Omental fat pad (tissue), 4 donors: ENCODE measurements around the gene MPIG6B. TPM values are rescaled to one million over a fixed set of nuclear protein-coding genes. Genes with fewer than 3 reads are reported as not detected.

ENCODE experiments used
- ATAC-seq: fragments of 150-250 bp; one replicate; pipeline ENCODE4 v1.9.1; 2016; ENCODE audit warnings: mild to moderate bottlenecking, moderate library complexity; ENCODE audit not compliant: low FRiP score
- DNase-seq: peaks from one replicate; pipeline ENCODE4 v3.0.0-alpha.2; 2019; ENCODE audit warnings: low spot score
- total RNA-seq, 4 donors: library from RNA; depleted of rRNA; stranded (reverse); fragments of >200 nt; gene quantifications; one replicate each; pipeline ENCODE4 v1.1.0, GENCODE V29; 2016
- TF ChIP-seq, protein P1 (sequence below), 3 donors: fragments of 450-650 bp; IDR thresholded peaks; one replicate each; pipeline ENCODE4 v1.5.1; 2016 to 2017; ENCODE audit warnings: antibody characterized with exemption in 3 of 3, mild to moderate bottlenecking in 3 of 3, moderate library complexity in 2 of 3

MPIG6B gene
- total RNA-seq, 4 donors from 2014 or later, result 0.84 TPM; not detected in 3

GRCh38 chr6:31728767-31729514 lies 5.8 kb downstream of the MPIG6B start, which contains the start of gene DDAH2:
TSS of gene DDAH2 (minus strand) at chr6:31729299. CDS start at chr6:31729161, 138 bp downstream.
- TF ChIP-seq, protein P1, sequence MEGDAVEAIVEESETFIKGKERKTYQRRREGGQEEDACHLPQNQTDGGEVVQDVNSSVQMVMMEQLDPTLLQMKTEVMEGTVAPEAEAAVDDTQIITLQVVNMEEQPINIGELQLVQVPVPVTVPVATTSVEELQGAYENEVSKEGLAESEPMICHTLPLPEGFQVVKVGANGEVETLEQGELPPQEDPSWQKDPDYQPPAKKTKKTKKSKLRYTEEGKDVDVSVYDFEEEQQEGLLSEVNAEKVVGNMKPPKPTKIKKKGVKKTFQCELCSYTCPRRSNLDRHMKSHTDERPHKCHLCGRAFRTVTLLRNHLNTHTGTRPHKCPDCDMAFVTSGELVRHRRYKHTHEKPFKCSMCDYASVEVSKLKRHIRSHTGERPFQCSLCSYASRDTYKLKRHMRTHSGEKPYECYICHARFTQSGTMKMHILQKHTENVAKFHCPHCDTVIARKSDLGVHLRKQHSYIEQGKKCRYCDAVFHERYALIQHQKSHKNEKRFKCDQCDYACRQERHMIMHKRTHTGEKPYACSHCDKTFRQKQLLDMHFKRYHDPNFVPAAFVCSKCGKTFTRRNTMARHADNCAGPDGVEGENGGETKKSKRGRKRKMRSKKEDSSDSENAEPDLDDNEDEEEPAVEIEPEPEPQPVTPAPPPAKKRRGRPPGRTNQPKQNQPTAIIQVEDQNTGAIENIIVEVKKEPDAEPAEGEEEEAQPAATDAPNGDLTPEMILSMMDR (IDR thresholded peaks at IDR 0.05), result no peak
- ATAC-seq (peak; percentile 8), DNase-seq (no peak)

DNA sequence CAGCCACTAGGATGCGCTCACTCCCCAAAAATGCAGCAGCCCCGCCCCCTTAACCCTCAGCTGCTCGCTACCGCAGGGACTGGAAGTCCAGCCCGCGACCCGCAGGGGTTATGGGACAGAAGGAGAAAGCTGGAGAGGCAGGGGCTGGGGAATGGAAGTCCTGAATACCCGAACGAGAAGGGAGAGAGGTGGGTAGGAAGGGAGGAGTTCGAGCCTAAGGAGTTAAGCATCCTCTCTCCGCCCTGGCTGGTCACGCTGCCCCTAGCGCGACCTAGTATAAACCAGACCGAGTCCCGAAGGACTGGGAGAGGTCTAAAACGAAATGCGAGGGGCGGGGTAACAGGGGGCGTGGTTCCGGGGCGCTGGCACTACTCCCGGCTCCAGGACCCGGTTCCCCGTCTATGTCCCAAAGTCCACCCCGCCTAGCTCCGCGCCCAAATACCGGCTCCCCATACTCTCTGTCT lies 6.4 kb downstream of the MPIG6B start:
- peak; percentile 87 for ATAC-seq
- DNase-seq, result peak; percentile 88
- TF ChIP-seq, protein P1 (IDR thresholded peaks at IDR 0.05), result peak in 1 of 3 donors; percentile 11

GRCh38 chr6:31729979-31730630 lies 6.9 kb downstream of the MPIG6B start:
- TF ChIP-seq, protein P1 (IDR thresholded peaks at IDR 0.05), result no peak
- ATAC-seq, result peak; percentile 79
- peak; percentile 88 for DNase-seq

GRCh38 chr6:31730631-31731086 lies 7.5 kb downstream of the MPIG6B start:
- TF ChIP-seq, protein P1 (IDR thresholded peaks at IDR 0.05), result no peak
- ATAC-seq (no peak), DNase-seq (no peak)

- ATAC-seq, result no peak
- TF ChIP-seq, protein P1 (IDR thresholded peaks at IDR 0.05), result no peak
- DNase-seq, result no peak
Measured at GRCh38 chr6:31732029-31732428, 8.9 kb downstream of the MPIG6B start.

DNA sequence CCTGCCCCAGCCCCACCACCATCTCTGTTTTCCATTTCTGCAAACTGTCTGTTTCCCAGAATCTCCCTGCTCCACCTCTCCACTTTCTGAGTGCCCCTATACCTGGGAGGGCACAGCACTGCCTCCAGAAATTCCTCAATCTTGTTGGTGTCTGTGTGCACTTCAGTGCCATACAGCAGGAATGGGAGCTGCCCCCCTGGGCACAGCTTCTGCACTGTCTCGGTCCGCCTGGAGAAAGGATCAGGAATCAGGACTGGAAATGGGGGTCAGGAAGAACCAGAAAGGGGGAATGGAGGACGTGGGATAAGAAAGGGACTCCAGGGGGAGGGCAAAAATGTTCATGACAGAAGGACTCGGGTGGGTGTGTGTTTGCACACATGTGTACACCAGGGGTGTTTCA lies 10.6 kb downstream of the MPIG6B start:
- TF ChIP-seq, protein P1 (IDR thresholded peaks at IDR 0.05), result no peak

More for the DNA sequence above, 10.6 kb downstream of the MPIG6B start:
- DNase-seq, result no peak
- no peak for ATAC-seq
